ENCODE measurements around the gene FXYD4. TPM values are rescaled to one million over a fixed set of nuclear protein-coding genes. Genes with fewer than 3 reads are reported as not detected.
"Not testable (repeated sequence)": the region's sequence is repeated elsewhere in the genome, so short reads cannot be mapped to it uniquely, and the experiment has no call there.

FXYD4 gene, protein sequence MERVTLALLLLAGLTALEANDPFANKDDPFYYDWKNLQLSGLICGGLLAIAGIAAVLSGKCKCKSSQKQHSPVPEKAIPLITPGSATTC
- not detected for polyA plus RNA-seq (2012; ENCODE audit: low read depth, missing spikeins)

DNA sequence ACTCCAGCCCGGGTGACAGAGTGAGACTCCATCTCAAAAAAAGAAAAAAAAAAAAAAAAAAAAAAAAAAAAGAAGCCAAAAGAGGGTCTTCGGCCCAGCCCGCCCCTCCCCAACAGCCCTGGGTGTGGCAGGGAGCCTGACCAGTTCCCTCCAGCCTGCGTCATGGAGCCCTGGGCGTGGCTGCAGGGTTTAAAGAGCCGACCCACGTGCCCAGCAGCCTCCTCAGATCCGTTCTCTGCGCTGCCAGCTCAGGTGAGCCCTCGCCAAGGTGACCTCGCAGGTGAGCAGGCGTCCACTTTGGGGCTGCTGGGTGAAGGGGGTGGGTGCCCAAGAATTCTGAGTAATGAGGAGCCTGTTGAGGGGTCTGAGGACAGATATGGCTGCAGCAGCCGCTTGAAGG is at the start of gene FXYD4:
Gene FXYD4 (plus strand): TSS at position 219 of the 400 bp plus-strand sequence. CDS start 2,111 bp downstream, outside the sequence.
- no peak for DNase-seq (ENCODE audit: insufficient read length, low spot score)

GRCh38 chr10:43322331-43322730 is 49.1 kb upstream of the FXYD4 start:
- no peak for DNase-seq (ENCODE audit: insufficient read length, low spot score)
- TF ChIP-seq POLR2AphosphoS5 (IDR thresholded peaks at IDR 0.05; ENCODE audit: low read depth, low read length) (no peak), POU2F2 (IDR thresholded peaks at IDR 0.05; ENCODE audit: low read depth, low read length) (no peak), POLR2A (IDR thresholded peaks at IDR 0.05; ENCODE audit: low read depth, low read length) (no peak), PAX5 (IDR thresholded peaks at IDR 0.05; ENCODE audit: insufficient read depth, low read length, severe bottlenecking) (no peak), TAF1 (IDR thresholded peaks at IDR 0.05; ENCODE audit: low read depth, low read length) (no peak), SPI1 (IDR thresholded peaks at IDR 0.05; ENCODE audit: low read depth, low read length) (no peak)
- FAIRE-seq: no peak

More for the DNA sequence above, at the start of gene FXYD4:
- no peak for FAIRE-seq
- no peak for TF ChIP-seq POLR2AphosphoS5 (IDR thresholded peaks at IDR 0.05; ENCODE audit: low read depth, low read length)
- TF ChIP-seq TAF1 (IDR thresholded peaks at IDR 0.05; ENCODE audit: low read depth, low read length): no peak
- no peak for TF ChIP-seq PAX5 (IDR thresholded peaks at IDR 0.05; ENCODE audit: insufficient read depth, low read length, severe bottlenecking)
- no peak for TF ChIP-seq SPI1 (IDR thresholded peaks at IDR 0.05; ENCODE audit: low read depth, low read length)
- no peak for TF ChIP-seq POLR2A (IDR thresholded peaks at IDR 0.05; ENCODE audit: low read depth, low read length)
- no peak for TF ChIP-seq POU2F2 (IDR thresholded peaks at IDR 0.05; ENCODE audit: low read depth, low read length)

GRCh38 chr10:43322769-43323168 is 48.7 kb upstream of the FXYD4 start:
- TF ChIP-seq POU2F2 (IDR thresholded peaks at IDR 0.05; ENCODE audit: low read depth, low read length) (no peak), POLR2AphosphoS5 (IDR thresholded peaks at IDR 0.05; ENCODE audit: low read depth, low read length) (no peak), SPI1 (IDR thresholded peaks at IDR 0.05; ENCODE audit: low read depth, low read length) (no peak), PAX5 (IDR thresholded peaks at IDR 0.05; ENCODE audit: insufficient read depth, low read length, severe bottlenecking) (no peak)
- FAIRE-seq (no peak), DNase-seq (ENCODE audit: insufficient read length, low spot score) (no peak)

GRCh38 chr10:43323245-43323644 is 48.2 kb upstream of the FXYD4 start:
- no peak for FAIRE-seq
- DNase-seq (ENCODE audit: insufficient read length, low spot score): no peak
- TF ChIP-seq SPI1 (IDR thresholded peaks at IDR 0.05; ENCODE audit: low read depth, low read length) (no peak), POLR2AphosphoS5 (IDR thresholded peaks at IDR 0.05; ENCODE audit: low read depth, low read length) (no peak)

- DNase-seq (ENCODE audit: insufficient read length, low spot score): no peak
- TF ChIP-seq POLR2AphosphoS5 (IDR thresholded peaks at IDR 0.05; ENCODE audit: low read depth, low read length) (no peak), TAF1 (IDR thresholded peaks at IDR 0.05; ENCODE audit: low read depth, low read length) (no peak), POU2F2 (IDR thresholded peaks at IDR 0.05; ENCODE audit: low read depth, low read length) (no peak), PAX5 (IDR thresholded peaks at IDR 0.05; ENCODE audit: insufficient read depth, low read length, severe bottlenecking) (no peak), POLR2A (IDR thresholded peaks at IDR 0.05; ENCODE audit: low read depth, low read length) (no peak), SPI1 (IDR thresholded peaks at IDR 0.05; ENCODE audit: low read depth, low read length) (no peak)
- no peak for FAIRE-seq
Measured at GRCh38 chr10:43324876-43325275, 46.6 kb upstream of the FXYD4 start.

- TF ChIP-seq POLR2A (IDR thresholded peaks at IDR 0.05; ENCODE audit: low read depth, low read length) (no peak), POU2F2 (IDR thresholded peaks at IDR 0.05; ENCODE audit: low read depth, low read length) (no peak), PAX5 (IDR thresholded peaks at IDR 0.05; ENCODE audit: insufficient read depth, low read length, severe bottlenecking) (no peak), TAF1 (IDR thresholded peaks at IDR 0.05; ENCODE audit: low read depth, low read length) (no peak), SPI1 (IDR thresholded peaks at IDR 0.05; ENCODE audit: low read depth, low read length) (no peak), POLR2AphosphoS5 (IDR thresholded peaks at IDR 0.05; ENCODE audit: low read depth, low read length) (no peak)
- FAIRE-seq (no peak), DNase-seq (ENCODE audit: insufficient read length, low spot score) (no peak)
Measured at GRCh38 chr10:43327171-43327570, 44.3 kb upstream of the FXYD4 start.

GRCh38 chr10:43327986-43328385 is 43.5 kb upstream of the FXYD4 start:
- TF ChIP-seq POLR2AphosphoS5 (IDR thresholded peaks at IDR 0.05; ENCODE audit: low read depth, low read length): no peak
- no peak for TF ChIP-seq SPI1 (IDR thresholded peaks at IDR 0.05; ENCODE audit: low read depth, low read length)
- no peak for TF ChIP-seq POU2F2 (IDR thresholded peaks at IDR 0.05; ENCODE audit: low read depth, low read length)
- TF ChIP-seq PAX5 (IDR thresholded peaks at IDR 0.05; ENCODE audit: insufficient read depth, low read length, severe bottlenecking): no peak
- TF ChIP-seq POLR2A (IDR thresholded peaks at IDR 0.05; ENCODE audit: low read depth, low read length): no peak
- no peak for TF ChIP-seq TAF1 (IDR thresholded peaks at IDR 0.05; ENCODE audit: low read depth, low read length)
- FAIRE-seq: no peak
- no peak for DNase-seq (ENCODE audit: insufficient read length, low spot score)

- DNase-seq (ENCODE audit: insufficient read length, low spot score); FAIRE-seq: not testable (repeated sequence)
Measured at GRCh38 chr10:43328810-43329209, 42.6 kb upstream of the FXYD4 start.

DNA sequence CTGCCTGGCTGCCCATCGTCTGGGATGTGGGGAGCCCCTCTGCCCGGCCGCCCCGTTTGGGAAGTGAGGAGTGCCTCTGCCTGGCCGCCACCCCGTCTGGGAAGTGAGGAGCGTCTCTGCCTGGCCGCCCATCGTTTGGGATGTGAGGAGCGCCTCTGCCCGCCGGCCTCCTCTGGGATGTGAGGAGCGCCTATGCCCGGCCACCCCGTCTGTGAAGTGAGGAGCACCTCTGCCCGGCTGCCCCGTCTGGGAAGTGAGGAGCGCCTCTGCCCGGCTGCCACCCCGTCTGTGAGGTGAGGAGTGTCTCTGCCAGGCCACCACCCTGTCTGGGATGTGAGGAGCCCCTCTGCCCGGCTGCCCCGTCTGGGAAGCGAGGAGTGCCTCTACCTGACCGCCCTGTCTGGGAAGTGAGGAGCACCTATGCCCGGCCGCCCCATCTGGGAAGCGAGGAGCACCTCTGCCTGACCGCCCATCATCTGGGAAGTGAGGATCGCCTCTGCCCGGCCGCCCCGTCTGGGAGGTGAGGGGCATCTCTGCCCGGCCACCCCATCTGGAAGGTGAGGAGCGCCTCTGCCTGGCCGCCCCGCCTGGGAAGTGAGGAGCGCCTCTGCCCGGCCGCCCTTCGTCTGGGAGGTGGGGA is 42.1 kb upstream of the FXYD4 start:
- FAIRE-seq: not testable (repeated sequence)

GRCh38 chr10:43330049-43330823 is 41.2 kb upstream of the FXYD4 start:
- not testable (repeated sequence) for DNase-seq (ENCODE audit: insufficient read length, low spot score); FAIRE-seq

More for the DNA sequence above, 42.1 kb upstream of the FXYD4 start:
- DNase-seq (ENCODE audit: insufficient read length, low spot score): not testable (repeated sequence)

DNA sequence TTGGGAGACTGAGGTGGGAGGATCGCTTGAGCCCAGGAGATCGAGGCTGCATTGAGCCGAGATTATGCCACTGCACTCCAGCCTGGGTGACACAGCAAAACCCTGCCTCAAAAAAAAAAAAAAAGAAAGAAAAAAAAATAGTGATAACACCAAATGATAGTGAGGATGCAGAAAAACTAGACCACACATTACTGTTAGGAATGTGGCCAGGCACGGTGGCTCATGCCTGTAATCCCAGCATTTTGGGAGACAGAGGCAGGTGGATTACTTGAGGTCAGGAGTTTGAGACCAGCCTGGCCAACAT is 40.7 kb upstream of the FXYD4 start:
- not testable (repeated sequence) for DNase-seq (ENCODE audit: insufficient read length, low spot score); FAIRE-seq
